ENCODE measurements around the gene ZNF263.

The ZNF263 gene

DNA sequence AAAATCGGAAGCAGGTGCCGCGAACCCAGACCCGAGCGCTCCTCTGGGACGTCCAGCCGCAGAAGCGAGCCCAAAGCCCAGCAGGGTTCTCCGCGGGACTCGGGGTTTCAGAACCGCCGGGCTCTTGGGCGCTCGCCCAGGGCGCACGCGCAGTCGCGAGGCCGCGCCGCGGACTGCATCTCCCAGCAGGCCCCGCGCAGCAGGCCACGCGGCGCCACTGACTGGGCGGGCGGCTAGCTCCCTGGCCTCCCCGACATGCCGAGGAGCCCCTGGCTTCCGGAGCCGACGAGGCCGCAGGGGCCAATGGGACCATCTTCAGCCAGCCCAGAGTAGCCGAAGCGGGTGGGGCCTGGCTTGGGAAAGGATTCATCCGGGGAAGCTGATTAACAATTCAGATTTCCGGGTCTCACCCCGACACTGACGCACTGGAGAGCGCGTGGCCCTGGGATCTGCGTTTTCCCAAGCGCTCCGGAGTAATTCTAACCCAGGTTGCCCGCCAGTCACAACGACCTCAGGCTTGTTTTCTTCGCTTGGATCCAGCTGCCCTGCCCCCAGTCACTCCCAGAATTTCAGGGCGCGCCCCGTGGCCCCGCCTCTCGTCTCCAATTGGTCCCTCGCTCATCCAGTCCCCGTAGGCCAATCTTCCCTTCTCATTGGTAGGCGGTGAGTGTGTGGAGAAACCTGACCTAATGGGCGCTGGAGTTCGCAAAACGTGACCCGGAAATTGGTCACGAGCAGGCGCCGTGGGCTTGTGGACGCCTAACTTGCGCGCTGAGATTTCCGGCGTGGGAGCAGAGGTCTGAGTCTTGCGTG is at the start of gene ZNF263:
Gene ZNF263, plus strand, starts transcription at position 762 of the 813 bp plus-strand sequence. CDS start 328 bp downstream, outside the sequence.
- DNase-seq (ENCODE audit: low read depth in 2 of 2) = peak; percentile 94 to 97

DNA sequence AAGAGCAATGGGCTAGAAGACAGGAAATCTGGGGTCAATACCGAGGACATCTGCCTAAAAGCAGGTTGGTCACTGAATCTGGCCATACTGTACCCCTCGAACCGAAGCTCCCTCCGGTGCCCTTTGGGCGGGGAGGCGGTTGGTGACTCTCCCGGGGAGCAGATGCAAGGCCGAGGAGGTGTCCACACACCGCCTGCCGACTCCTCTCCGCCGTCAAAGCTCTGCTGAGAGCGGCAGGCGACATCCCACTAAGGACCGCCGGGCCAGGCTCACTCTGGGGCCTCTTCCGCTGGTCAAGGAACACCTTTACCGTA is 48.8 kb upstream of the ZNF263 start:
- no peak for DNase-seq (ENCODE audit: low read depth in 2 of 2)

DNA sequence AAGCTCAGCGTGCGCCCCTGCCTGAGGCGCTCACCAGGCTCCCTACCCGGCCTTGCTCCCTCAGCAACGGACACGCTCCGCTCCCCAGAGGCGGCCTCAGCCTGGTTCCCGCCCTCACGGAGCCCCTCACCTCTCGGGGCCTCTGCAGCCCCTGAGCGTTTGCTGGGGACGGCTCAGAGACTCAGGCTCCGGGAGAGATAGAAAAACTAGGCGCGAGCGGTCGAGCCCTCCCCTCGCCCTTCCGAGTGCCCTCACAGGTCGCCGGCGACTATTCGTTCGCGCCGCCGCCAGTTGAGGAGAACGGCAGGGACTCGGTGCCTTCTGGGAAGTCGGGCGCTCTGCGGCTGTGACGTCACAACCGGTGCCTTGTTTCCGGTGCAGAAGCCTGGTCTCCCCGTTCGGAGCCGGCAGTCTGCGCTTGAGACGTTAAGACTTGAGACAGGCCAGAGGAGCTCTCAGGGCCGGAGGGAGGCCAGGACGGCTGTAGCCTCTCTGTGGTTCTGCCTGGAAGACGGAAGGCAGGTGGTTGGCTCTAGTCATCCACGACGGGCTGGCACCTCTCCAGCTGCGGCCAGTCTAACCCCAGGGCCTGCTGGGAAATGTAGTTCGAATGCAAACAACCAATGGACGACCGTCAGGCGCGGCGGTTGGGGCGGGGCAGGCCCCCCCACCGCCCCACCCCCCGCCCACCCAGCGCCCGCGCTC is 48.3 kb upstream of the ZNF263 start, which contains the start of gene ZNF200:
Gene ZNF200, minus strand, starts transcription at position 302 of the 705 bp plus-strand sequence. CDS start 1,403 bp downstream, outside the sequence.
- DNase-seq (ENCODE audit: low read depth in 2 of 2) = peak; percentile 82 to 85

DNA sequence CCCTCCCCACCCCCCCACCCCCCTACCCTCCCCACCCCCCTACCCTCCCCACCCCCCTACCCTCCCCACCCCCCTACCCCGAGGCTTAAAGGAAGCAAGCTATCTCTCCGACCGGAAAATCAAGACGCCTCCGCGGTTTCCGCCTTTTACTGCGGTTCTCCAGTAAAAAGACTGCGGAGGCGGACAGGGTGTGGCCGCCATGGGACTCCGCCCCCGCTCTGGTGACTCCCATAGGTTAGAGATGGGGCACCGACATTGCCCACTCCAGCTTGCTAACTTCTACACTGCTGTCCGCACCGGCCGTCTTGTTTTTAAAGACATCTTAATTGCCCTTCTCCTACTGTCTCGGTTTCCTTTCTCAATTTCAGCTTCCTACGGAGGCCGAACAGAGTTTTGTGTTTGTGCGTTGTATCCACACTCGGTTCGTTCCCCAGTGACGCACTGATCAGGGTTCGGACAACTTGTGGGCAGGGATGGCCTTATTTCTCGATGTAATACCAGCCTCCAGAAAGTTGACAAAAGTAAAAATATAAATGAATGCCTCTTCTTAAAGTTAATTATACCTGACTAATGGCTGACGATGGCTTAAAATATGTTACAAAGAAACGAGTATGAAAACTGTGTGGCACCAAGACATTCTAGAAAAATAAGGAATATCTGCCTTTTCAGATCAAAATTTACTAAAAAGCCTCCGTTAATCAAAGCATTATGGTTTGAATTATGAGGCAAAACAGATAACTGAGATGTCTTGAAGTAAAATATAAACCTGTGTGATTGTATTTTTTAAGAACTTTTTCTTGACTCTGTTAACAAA is 47.2 kb upstream of the ZNF263 start:
- no peak for DNase-seq (ENCODE audit: low read depth in 2 of 2)

DNA sequence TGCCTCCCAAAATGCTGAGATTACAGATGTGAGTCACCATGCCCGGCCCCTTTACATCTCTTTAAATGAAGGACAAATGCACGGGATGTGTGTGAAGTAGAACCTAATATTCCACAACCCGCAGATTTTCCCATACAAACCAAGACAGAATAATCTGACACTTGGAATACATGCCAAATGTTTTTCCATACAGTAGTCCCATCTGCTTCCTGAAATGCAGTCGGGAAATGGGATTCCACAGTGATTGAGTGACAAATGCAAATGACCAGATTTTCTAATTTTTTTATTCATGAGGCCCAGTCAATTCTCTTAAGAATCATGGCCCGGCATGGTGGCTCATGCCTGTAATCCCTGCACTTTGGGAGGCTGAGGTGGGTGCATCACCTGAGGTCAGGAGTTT is 41.5 kb upstream of the ZNF263 start:
- DNase-seq (ENCODE audit: low read depth in 2 of 2) = no peak

DNA sequence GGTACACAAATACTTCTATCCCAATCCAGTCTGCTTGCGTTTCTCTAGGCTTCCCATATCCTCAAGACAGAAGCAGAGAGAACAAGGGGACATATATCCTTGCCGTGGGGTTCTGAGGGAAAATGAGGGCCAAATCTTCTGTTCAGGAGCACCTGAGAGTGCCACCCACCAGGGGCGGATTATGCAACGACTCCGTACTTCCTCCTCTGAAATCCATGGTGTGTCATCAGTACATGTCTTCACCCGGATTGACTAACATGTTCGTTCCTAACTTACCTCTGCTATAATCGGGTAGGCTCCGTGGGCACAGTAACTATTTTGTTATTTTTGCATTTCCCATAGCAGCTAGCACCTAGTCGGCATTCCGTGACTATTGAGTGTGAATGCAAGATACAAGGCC is 40.6 kb upstream of the ZNF263 start:
- no peak for DNase-seq (ENCODE audit: low read depth in 2 of 2)

DNA sequence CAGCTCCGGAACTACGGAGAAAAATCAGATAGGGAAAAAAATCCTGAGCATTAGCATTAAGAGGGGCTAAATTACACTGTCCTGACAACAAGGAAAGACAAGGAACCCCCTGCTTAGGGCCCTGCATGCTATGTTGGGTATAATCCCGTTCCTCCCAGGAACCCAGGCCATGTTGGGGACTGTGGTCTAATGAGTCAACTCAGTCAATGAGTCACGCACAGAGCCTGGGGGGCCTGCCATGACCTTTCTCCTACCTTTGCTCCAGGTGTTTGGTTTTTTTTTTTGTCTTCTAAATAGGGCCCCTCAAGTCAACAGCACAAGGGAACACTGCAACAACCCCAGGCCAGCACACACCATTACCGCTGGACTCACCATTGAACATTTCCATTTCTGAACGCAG is 39.4 kb upstream of the ZNF263 start:
- no peak for DNase-seq (ENCODE audit: low read depth in 2 of 2)

DNA sequence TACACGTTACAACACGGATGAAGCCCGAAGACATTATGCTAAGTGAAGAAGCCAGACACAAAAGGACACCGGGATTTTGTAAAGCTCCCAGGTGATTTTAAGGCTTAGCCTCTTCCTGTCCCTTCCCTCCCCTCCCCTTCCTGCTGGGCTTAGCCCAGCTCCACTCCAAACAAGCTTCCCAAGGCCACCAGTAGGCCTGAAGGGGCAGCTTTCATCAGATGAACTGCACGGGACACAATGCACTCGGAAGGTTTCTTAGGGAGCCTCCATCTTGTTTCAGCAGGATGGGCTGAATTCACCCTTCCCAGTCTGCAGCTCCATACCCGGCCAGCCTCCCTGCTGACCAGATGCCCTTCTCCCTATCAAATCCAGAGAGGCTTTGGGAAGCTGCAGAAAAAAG is 37.3 kb upstream of the ZNF263 start:
- no peak for DNase-seq (ENCODE audit: low read depth in 2 of 2)

DNA sequence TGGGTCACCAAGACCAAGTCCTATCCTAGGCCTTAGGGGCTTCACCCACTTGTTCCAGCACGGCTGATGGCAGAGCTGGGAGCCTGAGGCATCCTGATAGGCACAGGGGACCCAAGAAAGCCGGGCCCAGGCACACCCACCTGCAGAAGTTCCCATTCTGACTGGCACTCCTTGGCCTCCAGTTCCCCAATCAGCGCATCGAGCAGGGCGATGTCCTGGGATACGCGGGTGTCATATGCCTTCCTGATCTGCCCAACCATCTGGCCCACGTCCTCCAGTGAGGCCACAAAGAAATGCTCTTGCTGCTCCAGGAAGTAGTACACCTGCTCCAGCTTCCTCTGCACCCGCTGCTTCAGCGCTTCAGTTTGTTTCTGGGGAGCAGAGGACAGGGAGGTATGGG is 36.4 kb upstream of the ZNF263 start:
- no peak for DNase-seq (ENCODE audit: low read depth in 2 of 2)

DNA sequence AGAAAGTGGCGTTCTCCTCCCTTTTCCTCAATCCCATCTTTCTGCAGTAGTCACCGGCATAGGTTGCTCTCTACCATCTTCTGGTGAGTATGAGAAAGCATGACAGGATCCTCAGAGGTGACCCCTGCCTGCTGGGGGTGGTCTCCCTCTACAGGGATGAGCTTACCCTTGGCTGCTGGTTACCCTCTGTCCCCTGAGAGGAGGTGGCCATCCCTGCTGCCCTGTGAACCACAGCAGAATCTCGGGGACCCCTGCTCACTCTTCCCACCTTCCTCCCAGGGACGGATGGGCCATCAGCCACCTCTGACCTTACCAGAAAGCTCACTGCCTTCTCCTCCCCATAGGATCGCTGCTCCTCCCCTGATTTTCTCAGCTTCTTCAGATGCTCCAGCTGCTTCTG is 34.7 kb upstream of the ZNF263 start:
- DNase-seq (ENCODE audit: low read depth in 2 of 2) = no peak

DNA sequence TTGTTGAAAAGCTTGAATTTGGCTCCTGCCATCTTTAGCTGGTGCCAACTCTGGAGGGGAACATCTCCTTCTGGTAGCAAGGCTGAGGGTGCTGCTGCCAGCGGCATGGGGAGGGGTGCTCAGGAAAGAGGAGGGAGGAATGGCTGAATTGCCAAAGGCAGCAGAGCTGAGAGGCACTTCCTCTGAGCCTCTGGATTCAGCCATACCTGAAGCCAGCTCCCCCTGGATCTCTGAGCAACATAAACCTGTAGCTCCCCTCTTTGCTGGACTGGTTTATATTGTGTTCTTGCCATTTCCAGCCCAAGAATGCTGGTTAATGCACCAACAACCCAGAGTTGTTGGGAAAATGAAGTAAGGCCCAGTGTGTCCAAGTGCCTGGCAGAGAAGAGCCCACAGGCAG is 34.3 kb upstream of the ZNF263 start:
- no peak for DNase-seq (ENCODE audit: low read depth in 2 of 2)

DNA sequence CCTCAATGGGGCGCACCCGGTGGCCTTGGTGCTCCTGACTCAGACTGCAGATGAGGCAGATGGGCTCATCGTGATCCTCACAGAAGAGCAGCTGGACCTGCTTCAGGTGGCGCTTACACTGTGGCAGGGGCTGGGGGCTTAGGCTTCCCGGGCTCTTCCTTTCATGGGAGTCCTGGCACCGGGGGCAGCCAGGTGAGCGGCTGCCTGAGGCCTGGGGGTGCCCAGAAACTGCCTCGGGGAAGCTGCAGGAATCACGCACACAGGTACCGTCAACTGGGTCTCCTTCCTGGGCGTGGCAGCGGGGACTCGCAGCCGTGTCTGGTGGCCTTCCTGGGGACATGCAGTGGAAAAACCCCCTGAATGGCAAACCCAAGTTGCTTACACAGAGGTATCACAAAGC is 33.8 kb upstream of the ZNF263 start:
- DNase-seq (ENCODE audit: low read depth in 2 of 2) = no peak

DNA sequence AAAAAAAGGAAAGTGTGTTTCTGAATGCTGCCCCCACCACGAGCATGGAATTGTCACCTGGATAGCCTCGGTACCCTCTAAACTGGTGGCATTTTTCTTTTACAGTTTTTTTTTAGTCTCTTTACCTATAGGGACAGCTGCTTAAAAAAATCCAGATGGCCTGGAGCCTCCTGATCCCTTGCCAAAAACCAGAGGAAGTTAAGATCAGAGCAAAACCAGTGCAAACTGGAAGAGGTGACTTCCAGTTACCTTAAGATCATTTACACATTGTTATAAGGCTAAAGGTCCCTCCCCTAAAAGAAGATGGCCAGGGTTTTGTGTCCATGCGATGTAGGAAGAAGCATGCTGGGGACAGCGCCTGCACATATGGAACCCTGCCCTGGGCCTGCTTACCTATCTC is 30.3 kb upstream of the ZNF263 start:
- no peak for DNase-seq (ENCODE audit: low read depth in 2 of 2)

DNA sequence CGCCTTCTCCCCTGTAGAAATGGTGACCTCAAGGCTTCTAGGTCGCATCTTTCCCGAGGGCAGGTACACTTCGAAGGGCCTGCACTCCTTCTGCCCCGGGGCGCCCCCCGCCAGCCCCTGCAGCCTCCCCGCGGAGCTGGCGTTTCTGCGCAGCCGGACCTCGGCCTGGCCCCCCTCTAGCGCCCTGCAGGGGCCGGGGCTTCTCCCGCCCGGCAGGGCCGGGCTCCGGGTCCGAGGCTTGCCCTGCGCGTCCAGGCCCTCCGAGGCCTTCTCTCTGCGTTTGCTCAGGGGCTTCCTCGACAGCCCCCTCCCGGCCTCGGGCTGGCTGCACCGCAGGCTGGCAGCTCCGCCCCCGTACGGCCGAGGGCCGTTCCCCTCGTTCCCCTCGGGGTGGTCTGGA is 29.0 kb upstream of the ZNF263 start:
- DNase-seq (ENCODE audit: low read depth in 2 of 2) = no peak

DNA sequence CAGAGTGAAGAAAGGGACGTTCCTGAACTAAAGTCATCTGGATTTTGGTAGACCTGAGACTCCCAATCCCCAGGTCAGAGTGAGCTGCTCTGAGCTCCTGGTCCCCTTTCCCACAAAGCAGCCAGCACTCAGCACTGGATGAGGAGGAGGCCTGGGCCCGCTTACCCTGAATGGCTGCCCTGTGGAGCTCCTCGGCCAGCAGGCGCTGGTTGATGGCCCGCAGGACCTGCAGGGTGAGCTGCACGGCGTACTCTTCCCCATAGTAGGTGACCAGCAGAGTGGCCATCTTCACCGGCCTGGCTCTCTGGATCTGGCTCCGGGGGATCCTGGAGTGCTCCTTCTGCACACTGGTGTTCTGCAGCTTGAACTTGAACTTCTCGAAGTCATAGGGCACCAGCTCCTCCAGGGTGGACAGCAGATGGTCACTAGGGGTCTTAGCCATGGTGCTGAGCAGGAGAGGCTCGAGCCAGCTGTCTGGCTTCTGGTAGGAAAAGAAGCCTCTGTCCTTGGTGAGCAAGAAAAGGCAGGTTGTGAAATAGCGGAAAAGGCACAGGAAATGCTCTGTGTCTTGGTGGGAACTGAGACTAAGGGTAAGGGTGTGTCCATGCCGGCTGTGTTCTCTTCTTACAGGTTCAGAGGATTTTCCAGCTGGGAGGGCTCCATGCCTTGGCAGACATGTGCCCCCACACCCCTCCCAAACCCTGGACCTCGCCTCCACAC is 27.0 kb upstream of the ZNF263 start, which contains the start of gene MEFV:
Gene MEFV, minus strand, starts transcription at position 488 of the 720 bp plus-strand sequence. Its CDS starts 46 bp downstream, at position 442.
- no peak for DNase-seq (ENCODE audit: low read depth in 2 of 2)

DNA sequence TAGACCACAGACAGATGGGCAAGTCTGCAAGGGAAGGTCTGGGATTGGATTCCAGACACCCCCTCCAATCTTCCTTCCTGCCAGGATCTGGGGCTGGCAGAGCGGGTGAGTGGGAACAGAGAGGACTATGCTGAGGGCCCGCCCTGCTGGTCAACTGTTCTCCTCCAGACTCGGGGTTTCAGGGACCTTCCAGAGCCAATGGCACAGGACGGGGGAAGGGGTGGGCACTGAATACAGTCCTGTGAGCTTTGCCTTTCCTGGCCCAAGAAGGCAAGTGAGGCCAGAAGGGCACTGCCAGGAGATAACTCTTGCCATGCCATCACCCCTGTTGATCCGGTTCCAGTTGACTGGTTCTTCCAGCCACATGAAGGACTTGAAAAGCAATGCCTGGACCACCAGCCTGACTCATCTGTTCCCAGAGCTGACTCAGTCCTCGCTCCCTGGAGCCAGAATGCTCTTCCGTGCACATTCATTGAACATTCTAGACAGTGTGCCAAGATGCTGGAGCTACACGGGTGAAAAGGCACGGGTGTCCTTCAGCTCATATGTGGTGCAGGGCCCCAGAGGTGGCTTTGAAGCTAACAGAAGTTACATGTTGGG is 26.3 kb upstream of the ZNF263 start:
- no peak for DNase-seq (ENCODE audit: low read depth in 2 of 2)

DNA sequence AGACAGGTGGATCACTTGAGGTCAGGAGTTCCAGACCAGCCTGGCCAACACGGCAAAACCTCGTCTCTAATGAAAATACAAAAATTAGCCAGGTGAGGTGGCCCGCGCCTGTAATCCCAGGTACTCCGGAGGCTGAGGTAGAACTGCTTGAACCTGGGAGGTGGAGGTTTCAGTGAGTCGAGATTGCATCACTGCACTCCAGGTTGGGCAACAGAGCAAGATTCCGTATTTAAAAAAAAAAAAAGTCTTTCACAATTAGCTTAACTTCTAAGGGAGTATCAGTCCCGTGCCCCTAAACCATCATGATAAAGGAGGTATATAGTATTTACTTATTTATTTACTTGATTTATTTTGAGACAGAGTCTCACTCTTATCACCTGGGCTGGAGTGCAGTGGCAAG is 23.5 kb upstream of the ZNF263 start:
- DNase-seq (ENCODE audit: low read depth in 2 of 2) = no peak

DNA sequence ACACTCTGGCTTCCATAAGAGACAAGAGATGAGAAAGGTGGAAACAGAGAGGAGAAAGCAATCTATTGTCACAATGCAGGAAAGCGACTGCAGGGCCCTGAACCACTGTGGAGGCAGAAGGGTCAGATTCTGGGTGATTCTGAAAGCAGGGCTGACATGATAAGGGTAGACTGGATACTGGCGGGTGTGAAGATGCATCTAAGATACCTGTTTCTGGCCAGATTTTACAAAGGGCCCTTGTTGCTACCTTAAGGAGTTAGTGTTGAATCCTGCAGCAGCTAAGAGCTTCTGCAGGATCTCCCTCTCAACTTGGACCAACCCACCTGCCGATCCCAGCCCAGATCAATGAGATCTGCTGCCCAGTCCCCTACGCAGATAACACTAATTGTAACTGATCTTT is 20.8 kb upstream of the ZNF263 start:
- no peak for DNase-seq (ENCODE audit: low read depth in 2 of 2)

DNA sequence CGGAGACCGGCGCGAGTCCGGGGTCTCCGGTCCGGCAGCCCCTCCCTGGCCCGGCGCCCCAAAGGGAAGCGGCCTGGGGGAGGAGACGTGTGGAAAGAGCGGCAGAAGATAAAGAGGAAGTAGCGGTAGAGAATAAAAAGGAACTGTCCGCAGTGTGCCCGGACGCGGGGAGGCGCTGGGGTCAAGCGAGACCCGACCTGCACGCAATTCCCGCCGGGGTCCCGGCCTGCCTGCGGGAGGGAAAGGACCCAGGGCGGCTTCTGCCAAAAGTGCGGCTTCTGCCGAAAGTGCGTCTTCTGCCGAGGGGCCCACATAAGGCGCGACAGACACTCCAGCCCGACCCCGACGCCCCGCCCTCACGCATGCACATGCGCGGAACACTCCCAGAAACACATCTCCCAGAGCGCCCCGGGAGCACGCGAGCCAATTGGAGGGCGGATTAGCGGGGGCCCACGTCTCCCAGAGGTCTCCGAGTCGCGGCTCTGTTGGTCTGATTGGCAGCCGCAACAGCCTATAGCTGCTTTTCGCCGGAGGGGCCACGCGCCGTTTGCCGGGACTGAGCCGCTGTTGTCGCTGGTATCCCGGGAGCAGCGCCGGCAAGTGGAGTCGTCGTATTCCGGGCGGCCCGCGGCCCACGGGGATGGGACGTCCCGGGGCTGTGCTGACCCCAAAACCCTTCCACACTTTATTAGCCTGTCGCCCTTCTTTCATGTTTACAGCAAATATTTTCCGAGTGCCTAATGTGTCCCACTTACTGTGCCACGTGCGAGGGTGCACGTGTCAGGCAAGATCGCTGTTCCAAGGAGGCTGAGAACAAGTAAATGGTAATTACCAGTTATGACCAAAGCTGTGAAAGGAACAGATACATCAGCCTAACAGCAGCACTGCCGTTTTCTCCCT is 18.9 kb upstream of the ZNF263 start:
- peak; percentile 97 to 98 for DNase-seq (ENCODE audit: low read depth in 2 of 2)

DNA sequence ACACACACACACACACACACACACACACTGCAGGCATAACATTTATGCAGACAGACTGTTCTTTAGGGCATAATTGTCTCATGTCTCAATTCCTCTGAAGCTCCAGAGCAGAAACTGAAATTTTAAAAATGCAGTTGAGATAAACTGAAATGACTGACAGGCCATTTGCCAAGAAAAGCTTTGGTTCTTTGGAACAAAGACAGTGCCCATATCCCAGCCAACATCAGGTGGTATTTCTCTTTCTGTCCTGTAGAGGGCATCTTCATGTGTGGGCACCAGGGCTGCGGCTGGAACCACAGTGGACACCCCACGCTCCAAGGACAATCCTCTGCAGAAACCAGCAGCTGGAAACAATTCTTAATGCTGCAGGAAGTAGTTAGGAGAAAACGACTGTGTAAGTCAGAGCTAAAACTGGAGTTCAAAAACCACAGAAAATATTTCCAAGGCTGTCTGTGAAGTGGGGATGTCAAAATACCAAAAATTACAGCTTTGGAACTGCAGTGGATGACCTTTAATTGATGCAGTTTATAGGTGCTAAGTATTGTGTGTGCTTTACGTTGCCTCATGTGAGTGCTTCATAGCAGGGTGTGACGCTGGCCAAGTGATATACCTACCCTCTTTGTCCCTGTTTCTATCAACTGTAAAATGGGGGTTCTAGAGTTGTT is 16.3 kb upstream of the ZNF263 start:
- no peak for DNase-seq (ENCODE audit: low read depth in 2 of 2)
